D721Med (cell line): ENCODE data around the gene OR3A2.
"Not testable (repeated sequence)": the region's sequence is repeated elsewhere in the genome, so short reads cannot be mapped to it uniquely, and the experiment has no call there.

Experiments used
- DNase-seq: peaks from one replicate; pipeline ENCODE4 v3.0.0; 2011; ENCODE audit warnings: low spot score; ENCODE audit not compliant: insufficient read length
- FAIRE-seq: peaks from 2 replicates; lab custom pipeline; 2011; peaks lifted over from hg19 to GRCh38; lab: Jason Lieb, UNC
- CTCF ChIP-seq: IDR thresholded peaks from 2 replicates; pipeline ENCODE4 v1.5.1; 2012; ENCODE audit warnings: mild to moderate bottlenecking, control low read depth; ENCODE audit not compliant: insufficient read depth; ENCODE audit errors: missing control alignments

OR3A2 gene

GRCh38 chr17:3335876-3336275 is 50.2 kb downstream of the OR3A2 start:
- no peak for TF ChIP-seq CTCF
- FAIRE-seq (no peak), DNase-seq (no peak)

GRCh38 chr17:3318336-3318735 is 67.8 kb downstream of the OR3A2 start:
- DNase-seq, result no peak
- no peak for FAIRE-seq

GRCh38 chr17:3316836-3317235 is 69.3 kb downstream of the OR3A2 start:
- no peak for TF ChIP-seq CTCF
- DNase-seq (no peak), FAIRE-seq (no peak)

More at GRCh38 chr17:3318336-3318735, 67.8 kb downstream of the OR3A2 start:
- TF ChIP-seq CTCF, result no peak

DNA sequence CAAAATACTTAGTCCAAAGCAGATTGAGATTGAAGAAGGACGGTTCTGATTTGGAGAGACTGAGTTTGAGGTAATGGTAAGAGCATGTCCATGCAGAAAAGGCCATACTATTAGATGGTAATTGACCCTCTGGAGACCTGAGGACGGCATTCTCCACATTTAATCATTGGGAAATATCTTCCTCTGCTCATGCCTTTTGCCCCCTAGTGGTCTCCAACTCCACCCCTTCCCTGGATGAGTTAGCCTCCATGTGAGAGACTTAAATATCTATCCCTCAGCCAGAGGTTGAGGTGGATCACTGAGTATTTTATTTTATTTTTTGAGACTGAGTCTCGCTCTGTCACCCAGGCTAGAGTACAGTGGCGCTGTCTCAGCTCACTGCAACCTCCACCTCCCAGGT is 77.5 kb downstream of the OR3A2 start:
- DNase-seq (no peak), FAIRE-seq (no peak)
- no peak for TF ChIP-seq CTCF

- FAIRE-seq (no peak), DNase-seq (no peak)
- TF ChIP-seq CTCF, result no peak
Measured at GRCh38 chr17:3298260-3298659, 87.8 kb downstream of the OR3A2 start, which contains the start of gene OR3A1. Gene OR3A1 (minus strand): TSS chr17:3298360. CDS start chr17:3292582, 5,778 bp downstream.

GRCh38 chr17:3295632-3296031 is 90.5 kb downstream of the OR3A2 start:
- no peak for FAIRE-seq

GRCh38 chr17:3293548-3293947 is 92.6 kb downstream of the OR3A2 start:
- DNase-seq, FAIRE-seq: not testable (repeated sequence)

More at GRCh38 chr17:3295632-3296031, 90.5 kb downstream of the OR3A2 start:
- DNase-seq, result no peak
- TF ChIP-seq CTCF, result no peak

DNA sequence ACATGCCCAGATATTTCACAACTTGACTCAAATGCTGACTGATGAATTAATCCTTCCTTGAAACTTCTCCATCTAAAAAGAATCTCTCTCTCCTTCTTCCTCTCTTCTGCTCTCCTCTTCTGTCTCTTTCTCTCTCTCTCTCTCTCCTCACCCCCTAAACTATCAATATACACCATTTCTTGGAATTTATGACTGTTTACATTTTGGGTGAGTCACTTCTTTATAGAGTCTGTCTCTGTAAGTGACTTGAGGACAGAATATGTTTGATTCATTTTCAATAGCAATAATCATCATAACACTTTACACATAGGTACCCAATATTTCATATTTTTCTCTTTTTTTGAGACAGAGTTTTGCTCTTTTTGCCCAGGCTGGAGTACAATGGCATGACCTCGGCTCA is 103.2 kb downstream of the OR3A2 start:
- no peak for TF ChIP-seq CTCF
- DNase-seq (no peak), FAIRE-seq (no peak)
